Measurements from ENCODE around the gene KDELR3. TPM values are rescaled to one million over a fixed set of nuclear protein-coding genes. Genes with fewer than 3 reads are reported as not detected.
A peak's percentile ranks its signal among the peaks of the same experiment; 100 is the strongest.

Gene KDELR3
- total RNA-seq, 2 experiments from 2014 or later, result not detected

DNA sequence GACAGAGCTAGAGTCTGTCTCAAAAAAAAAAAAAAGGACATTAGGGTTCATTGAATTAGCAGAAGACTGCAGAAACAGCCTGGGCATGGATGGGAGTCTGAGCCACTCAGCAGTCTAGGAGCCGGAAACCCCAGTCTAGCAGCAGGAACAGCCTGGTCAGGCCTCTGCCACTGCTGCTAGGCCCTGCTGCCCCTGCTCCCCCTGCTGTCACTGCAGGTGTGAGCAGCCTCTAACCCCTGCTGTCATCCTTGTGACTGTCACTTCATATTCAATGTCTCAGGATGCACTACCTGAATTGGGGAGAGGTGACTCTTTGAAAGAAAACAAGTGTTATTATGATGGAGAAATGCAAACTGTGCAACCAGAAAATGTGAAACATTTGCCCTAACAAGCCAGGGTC, 45.2 kb downstream of the KDELR3 start:
- H2AFZ ChIP-seq (ENCODE audit: low read length), result no peak overlapping the region
- peaks cover 4% of the 10 kb centered on the region for H3K4me1 ChIP-seq (ENCODE audit: insufficient read depth, low read length, poor library complexity, severe bottlenecking)
- ChIA-PET CTCF (ENCODE audit: unreplicated experiment) (no interaction called here), POLR2A (no interaction called here)
- BruUV-seq (replicated peaks), result no TSS peak
- H3K36me3 ChIP-seq (ENCODE audit: insufficient read depth, low read length), result no peaks in the 10 kb centered on the region
- no peak overlapping the region for H3K4me3 ChIP-seq (ENCODE audit: low read depth, low read length, poor library complexity, severe bottlenecking)
- H4K20me1 ChIP-seq (ENCODE audit: insufficient read depth, low read length), result no peaks in the 10 kb centered on the region
- H3K79me2 ChIP-seq (ENCODE audit: insufficient read depth, low read depth, low read length), result no peaks in the 10 kb centered on the region
- peak; percentile 75 for DNase-seq (ENCODE audit: low spot score)
- intact Hi-C loops (cut with micrococcal nuclease; ENCODE audit: unreplicated experiment), result loop anchor here (2.0 kb wide), 1 partner anchor 458 kb away; no protein-coding TSS in a partner anchor
- no peaks in the 10 kb centered on the region for H3K9me3 ChIP-seq (ENCODE audit: low read length)
- no peaks in the 10 kb centered on the region for H3K9me2 ChIP-seq (ENCODE audit: insufficient read depth, low read length)
- TF ChIP-seq, protein P1, sequence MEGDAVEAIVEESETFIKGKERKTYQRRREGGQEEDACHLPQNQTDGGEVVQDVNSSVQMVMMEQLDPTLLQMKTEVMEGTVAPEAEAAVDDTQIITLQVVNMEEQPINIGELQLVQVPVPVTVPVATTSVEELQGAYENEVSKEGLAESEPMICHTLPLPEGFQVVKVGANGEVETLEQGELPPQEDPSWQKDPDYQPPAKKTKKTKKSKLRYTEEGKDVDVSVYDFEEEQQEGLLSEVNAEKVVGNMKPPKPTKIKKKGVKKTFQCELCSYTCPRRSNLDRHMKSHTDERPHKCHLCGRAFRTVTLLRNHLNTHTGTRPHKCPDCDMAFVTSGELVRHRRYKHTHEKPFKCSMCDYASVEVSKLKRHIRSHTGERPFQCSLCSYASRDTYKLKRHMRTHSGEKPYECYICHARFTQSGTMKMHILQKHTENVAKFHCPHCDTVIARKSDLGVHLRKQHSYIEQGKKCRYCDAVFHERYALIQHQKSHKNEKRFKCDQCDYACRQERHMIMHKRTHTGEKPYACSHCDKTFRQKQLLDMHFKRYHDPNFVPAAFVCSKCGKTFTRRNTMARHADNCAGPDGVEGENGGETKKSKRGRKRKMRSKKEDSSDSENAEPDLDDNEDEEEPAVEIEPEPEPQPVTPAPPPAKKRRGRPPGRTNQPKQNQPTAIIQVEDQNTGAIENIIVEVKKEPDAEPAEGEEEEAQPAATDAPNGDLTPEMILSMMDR (conservative IDR thresholded peaks at IDR 0.05; ENCODE audit: low read length), result peak; percentile 74
- TF ChIP-seq EZH2phosphoT487 (IDR thresholded peaks at IDR 0.05; ENCODE audit: borderline replicate concordance, low read depth, low read length), result no peak
- H3K4me2 ChIP-seq (ENCODE audit: low read length), result no peak overlapping the region
- H3K27ac ChIP-seq (ENCODE audit: low read depth, low read length, poor library complexity, severe bottlenecking), result no peak overlapping the region

DNA sequence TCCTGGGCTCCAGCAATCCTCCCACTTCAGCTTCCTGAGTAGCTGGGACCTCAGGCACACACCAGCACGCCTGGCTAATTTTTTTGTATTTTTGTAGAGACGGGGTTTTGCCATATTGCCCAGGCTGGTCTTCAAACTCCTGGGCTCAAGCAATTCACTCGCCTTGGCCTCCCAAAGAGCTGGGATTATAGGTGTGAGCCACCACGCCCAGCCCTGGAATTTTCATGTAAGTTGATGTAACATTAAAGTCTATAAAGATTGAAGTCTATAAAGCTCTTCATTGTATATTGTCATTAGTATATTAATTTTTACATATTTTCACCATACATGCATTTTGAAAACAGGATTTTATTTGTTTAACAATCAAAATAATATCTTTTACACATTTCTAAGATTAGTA, 50.7 kb downstream of the KDELR3 start:
- intact Hi-C loops (cut with micrococcal nuclease; ENCODE audit: unreplicated experiment), result no loop called here
- no TSS peak for BruUV-seq (replicated peaks)
- no peaks in the 10 kb centered on the region for H3K9me2 ChIP-seq (ENCODE audit: insufficient read depth, low read length)
- H3K36me3 ChIP-seq (ENCODE audit: insufficient read depth, low read length), result no peaks in the 10 kb centered on the region; the same call in 1 of the 2 replicates
- H3K9me3 ChIP-seq (ENCODE audit: low read length), result no peaks in the 10 kb centered on the region
- no peak overlapping the region for H3K4me2 ChIP-seq (ENCODE audit: low read length)
- no peak for TF ChIP-seq EZH2phosphoT487 (IDR thresholded peaks at IDR 0.05; ENCODE audit: borderline replicate concordance, low read depth, low read length)
- TF ChIP-seq, protein P1 (conservative IDR thresholded peaks at IDR 0.05; ENCODE audit: low read length), result no peak
- H3K4me1 ChIP-seq (ENCODE audit: insufficient read depth, low read length, poor library complexity, severe bottlenecking), result no peaks in the 10 kb centered on the region
- ChIA-PET CTCF (ENCODE audit: unreplicated experiment) (no interaction called here), POLR2A (interaction anchor here (0.9 kb wide), 2 partner anchors 16 to 118 kb away, joined by 3 read pairs; no protein-coding TSS in a partner anchor)
- H3K27ac ChIP-seq (ENCODE audit: low read depth, low read length, poor library complexity, severe bottlenecking), result no peak overlapping the region
- H3K79me2 ChIP-seq (ENCODE audit: insufficient read depth, low read depth, low read length), result no peaks in the 10 kb centered on the region
- H3K4me3 ChIP-seq (ENCODE audit: low read depth, low read length, poor library complexity, severe bottlenecking), result no peak overlapping the region
- H4K20me1 ChIP-seq (ENCODE audit: insufficient read depth, low read length), result no peaks in the 10 kb centered on the region
- no peak for DNase-seq (ENCODE audit: low spot score)
- no peak overlapping the region for H2AFZ ChIP-seq (ENCODE audit: low read length)

DNA sequence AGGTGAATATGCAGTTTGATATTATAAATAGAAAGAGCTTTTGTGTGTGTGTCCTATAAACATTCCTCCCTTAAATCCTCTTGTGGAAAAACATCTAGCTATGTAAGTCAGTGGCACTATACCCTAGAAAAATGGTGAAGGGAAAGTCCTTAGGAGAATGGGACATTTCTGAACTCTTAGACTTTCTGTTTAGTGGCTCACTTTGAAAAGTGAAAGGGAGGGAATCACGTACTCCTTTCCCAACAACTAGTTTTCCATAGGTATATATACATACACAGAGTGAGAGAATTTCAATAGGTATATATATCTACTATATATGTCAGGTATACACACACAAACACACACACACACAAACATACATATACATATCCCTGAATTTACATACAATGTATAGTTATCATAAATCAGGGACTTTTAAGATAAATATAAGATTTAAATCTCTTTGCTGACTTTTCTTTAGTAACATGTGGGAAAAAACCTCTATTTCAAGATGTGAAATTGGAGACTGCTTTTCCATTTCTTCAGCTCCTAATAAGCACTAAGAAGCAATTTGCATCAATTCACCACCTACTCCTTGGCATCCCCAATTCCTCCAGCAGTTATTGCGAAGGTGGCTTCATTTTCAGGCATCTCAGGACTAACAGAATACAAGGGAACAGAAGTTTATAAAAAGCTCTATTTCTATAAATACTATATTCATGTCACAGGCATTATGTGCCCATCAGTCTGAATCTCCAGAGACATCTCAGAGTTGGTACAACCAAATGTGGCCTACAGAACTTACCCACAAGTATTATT, 51.8 kb downstream of the KDELR3 start:
- H3K27ac ChIP-seq (ENCODE audit: low read depth, low read length, poor library complexity, severe bottlenecking), result no peak overlapping the region
- CTCF ChIA-PET (ENCODE audit: unreplicated experiment), result no interaction called here

More for the DNA sequence above, 51.8 kb downstream of the KDELR3 start:
- Histone ChIP-seq H3K4me3 (ENCODE audit: low read depth, low read length, poor library complexity, severe bottlenecking) (no peak overlapping the region), H3K79me2 (ENCODE audit: insufficient read depth, low read depth, low read length) (no peaks in the 10 kb centered on the region), H3K4me2 (ENCODE audit: low read length) (no peak overlapping the region), H3K36me3 (ENCODE audit: insufficient read depth, low read length) (no peaks in the 10 kb centered on the region; the same call in 1 of the 2 replicates), H2AFZ (ENCODE audit: low read length) (no peak overlapping the region), H3K9me3 (ENCODE audit: low read length) (no peaks in the 10 kb centered on the region), H4K20me1 (ENCODE audit: insufficient read depth, low read length) (no peaks in the 10 kb centered on the region), H3K4me1 (ENCODE audit: insufficient read depth, low read length, poor library complexity, severe bottlenecking) (no peaks in the 10 kb centered on the region), H3K9me2 (ENCODE audit: insufficient read depth, low read length) (no peaks in the 10 kb centered on the region)
- intact Hi-C loops (cut with micrococcal nuclease; ENCODE audit: unreplicated experiment), result no loop called here
- BruUV-seq (replicated peaks), result TSS peak; percentile 91
- TF ChIP-seq, protein P1 (conservative IDR thresholded peaks at IDR 0.05; ENCODE audit: low read length), result no peak
- no peak for TF ChIP-seq EZH2phosphoT487 (IDR thresholded peaks at IDR 0.05; ENCODE audit: borderline replicate concordance, low read depth, low read length)
- DNase-seq (ENCODE audit: low spot score), result no peak
- POLR2A ChIA-PET, result interaction anchor here (0.9 kb wide), 1 partner anchor 17 kb away, joined by 3 read pairs; no protein-coding TSS in a partner anchor

Measured in OCI-LY7 (cell line).